Activated B cell treated with CpG ODN at 0.5 μM for 24 hours (primary cell): Measurements from ENCODE around the gene TRNP1. TPM values are rescaled to one million over a fixed set of nuclear protein-coding genes. Genes with fewer than 3 reads are reported as not detected.

ENCODE experiments used
- ATAC-seq: fragments of 200-7000 bp; cut with Tn5 transposase; one replicate; pipeline ENCODE4 v1.10.0; 2021; ENCODE audit warnings: low read depth, mild to moderate bottlenecking, moderate library complexity
- CTCF ChIA-PET: fragments of 350-600 bp; sonication (Branson Sonifier 250); formaldehyde crosslinking; loops from one replicate; lab custom pipeline; 2021; ENCODE audit warnings: antibody characterized with exemption; lab: Charles Lee
- POLR2A ChIA-PET: fragments of 350-600 bp; sonication (Branson Sonifier 250); formaldehyde crosslinking; loops from one replicate; lab custom pipeline; 2021; ENCODE audit warnings: antibody characterized with exemption; lab: Charles Lee
- DNase-seq: peaks from one replicate; pipeline ENCODE4 v3.0.0; 2022
- H3K27ac Mint-ChIP-seq: one replicate; pipeline ENCODE4 v1.8.0; 2020; ENCODE audit warnings: mixed read lengths
- H3K27me3 Mint-ChIP-seq: one replicate; pipeline ENCODE4 v1.8.0; 2021; ENCODE audit warnings: mixed read lengths
- H3K36me3 Mint-ChIP-seq: one replicate; pipeline ENCODE4 v1.8.0; 2021; ENCODE audit warnings: low read depth, mixed read lengths
- H3K4me1 Mint-ChIP-seq: one replicate; pipeline ENCODE4 v1.8.0; 2021; ENCODE audit warnings: mixed read lengths
- H3K4me3 Mint-ChIP-seq: one replicate; pipeline ENCODE4 v1.8.0; 2020; ENCODE audit warnings: mild to moderate bottlenecking, mixed read lengths
- H3K9me3 Mint-ChIP-seq: one replicate; pipeline ENCODE4 v1.8.0; 2020; ENCODE audit warnings: mixed read lengths
- CTCF ChIP-seq: fragments of 200-600 bp; IDR thresholded peaks from one replicate; pipeline ENCODE4 v1.8.0; 2022; ENCODE audit warnings: antibody characterized with exemption, mild to moderate bottlenecking
- intact Hi-C: fragments of 100-400 bp; cut with micrococcal nuclease; formaldehyde crosslinking; loops from one replicate; pipeline ENCODE4 v1.15.1; 2024
- total RNA-seq: library from RNA; stranded (reverse); gene quantifications from 2 replicates; pipeline ENCODE4 v1.2.3, GENCODE V29; 2022

TRNP1 gene
- total RNA-seq, 1 donor from 2014 or later: 0.44 TPM

- TF ChIP-seq CTCF: no peak
- Mint-ChIP-seq H3K36me3 (no peaks in the 10 kb centered on the region), H3K27me3 (peaks cover 6% of the 10 kb centered on the region), H3K4me1 (peaks cover 32% of the 10 kb centered on the region), H3K9me3 (no peaks in the 10 kb centered on the region), H3K4me3 (no peak overlapping the region), H3K27ac (no peak overlapping the region)
- intact Hi-C loops: no loop called here
- ChIA-PET POLR2A (no interaction called here), CTCF (no interaction called here)
- no peak for DNase-seq
- no peak for ATAC-seq
These were observed 7.4 kb downstream of the TRNP1 start for GRCh38 chr1:27000817-27001460.

- Mint-ChIP-seq H3K36me3 (no peaks in the 10 kb centered on the region), H3K4me1 (peaks cover 32% of the 10 kb centered on the region), H3K27me3 (peaks cover 2% of the 10 kb centered on the region), H3K27ac (peak overlapping the region; percentile 46), H3K9me3 (no peaks in the 10 kb centered on the region), H3K4me3 (peak overlapping the region; percentile 56)
- POLR2A ChIA-PET: interaction anchor here (0.9 to 1.9 kb wide), 2 partner anchors 8 to 11 kb away, joined by 3 to 8 read pairs; partner anchors contain the start of genes TENT5B and TRNP1
- DNase-seq (peak; percentile 43), ATAC-seq (peak; percentile 85)
- TF ChIP-seq CTCF: no peak
- intact Hi-C loops: no loop called here
- CTCF ChIA-PET: interaction anchor here (0.7 to 1.2 kb wide), 2 partner anchors 8 to 107 kb away, joined by 3 read pairs; no protein-coding TSS in a partner anchor
These were observed 8.3 kb downstream of the TRNP1 start for GRCh38 chr1:27001570-27002360.

GRCh38 chr1:27003745-27004470, 10.4 kb downstream of the TRNP1 start:
- no peak for TF ChIP-seq CTCF
- ChIA-PET CTCF (no interaction called here), POLR2A (interaction anchor here (0.6 kb wide), 1 partner anchor 172 kb away, joined by 5 read pairs; no protein-coding TSS in a partner anchor)
- Mint-ChIP-seq H3K27me3 (no peaks in the 10 kb centered on the region), H3K36me3 (no peaks in the 10 kb centered on the region), H3K9me3 (no peaks in the 10 kb centered on the region), H3K4me1 (peaks cover 25% of the 10 kb centered on the region), H3K27ac (no peak overlapping the region), H3K4me3 (no peak overlapping the region)
- DNase-seq (no peak), ATAC-seq (no peak)
- intact Hi-C loops: no loop called here

- no peak for TF ChIP-seq CTCF
- DNase-seq (no peak), ATAC-seq (no peak)
- Mint-ChIP-seq H3K9me3 (no peaks in the 10 kb centered on the region), H3K27ac (no peak overlapping the region), H3K4me1 (peaks cover 25% of the 10 kb centered on the region), H3K4me3 (no peak overlapping the region), H3K27me3 (no peaks in the 10 kb centered on the region), H3K36me3 (no peaks in the 10 kb centered on the region)
- POLR2A ChIA-PET: interaction anchor here (0.6 kb wide), 1 partner anchor 620 kb away, joined by 6 read pairs; no protein-coding TSS in a partner anchor
- CTCF ChIA-PET: no interaction called here
- intact Hi-C loops: no loop called here
These were observed 11.1 kb downstream of the TRNP1 start for GRCh38 chr1:27004471-27005165.
